Natural killer cell treated with Interleukin-12 subunit alpha and Interleukin-12 subunit beta and Interleukin-15 and Interleukin-18, amount 100 ng/mL, for 72 hours (primary cell): ENCODE data around the gene TBC1D23. TPM values are rescaled to one million over a fixed set of nuclear protein-coding genes. Genes with fewer than 3 reads are reported as not detected.
A peak's percentile ranks its signal among the peaks of the same experiment; 100 is the strongest.
"Not testable (repeated sequence)": the region's sequence is repeated elsewhere in the genome, so short reads cannot be mapped to it uniquely, and the experiment has no call there.

Source experiments
- ATAC-seq, 2 donors: fragments of 150-1000 bp; cut with Tn5 transposase in 1 of 2; sonication (Bioruptor Pico), chemical (Tn5 transposase) in 1 of 2; 2 replicates each; pipeline ENCODE4 v1.10.0; 2021
- DNase-seq: peaks from one replicate; pipeline ENCODE4 v3.0.0; 2022; ENCODE audit warnings: low spot score
- H3K27ac Mint-ChIP-seq, 2 donors: 1 replicate in 1 of 2; 2 replicates in 1 of 2; pipeline ENCODE4 v1.8.0; 2022; ENCODE audit warnings: mixed read lengths in 2 of 2, mild to moderate bottlenecking in 1 of 2, moderate library complexity in 1 of 2
- H3K27me3 Mint-ChIP-seq, 2 donors: 1 replicate in 1 of 2; 2 replicates in 1 of 2; pipeline ENCODE4 v1.8.0; 2022; ENCODE audit warnings: mixed read lengths in 2 of 2
- H3K36me3 Mint-ChIP-seq: one replicate; pipeline ENCODE4 v1.8.0; 2022; ENCODE audit warnings: mixed read lengths
- H3K4me1 Mint-ChIP-seq, 2 donors: 1 replicate in 1 of 2; 2 replicates in 1 of 2; pipeline ENCODE4 v1.8.0; 2022; ENCODE audit warnings: low read depth in 2 of 2, mixed read lengths in 2 of 2, mild to moderate bottlenecking in 1 of 2
- H3K4me3 Mint-ChIP-seq: one replicate; pipeline ENCODE4 v1.8.0; 2022; ENCODE audit warnings: mixed read lengths
- H3K9me3 Mint-ChIP-seq: 2 replicates; pipeline ENCODE4 v1.8.0; 2022; ENCODE audit warnings: mixed read lengths
- total RNA-seq, 2 donors: library from RNA; stranded (reverse); gene quantifications; one replicate each; pipeline ENCODE4 v1.2.3, GENCODE V29; 2022

The TBC1D23 gene
- total RNA-seq, 2 donors from 2014 or later: 21.5 to 31.4 TPM

DNA sequence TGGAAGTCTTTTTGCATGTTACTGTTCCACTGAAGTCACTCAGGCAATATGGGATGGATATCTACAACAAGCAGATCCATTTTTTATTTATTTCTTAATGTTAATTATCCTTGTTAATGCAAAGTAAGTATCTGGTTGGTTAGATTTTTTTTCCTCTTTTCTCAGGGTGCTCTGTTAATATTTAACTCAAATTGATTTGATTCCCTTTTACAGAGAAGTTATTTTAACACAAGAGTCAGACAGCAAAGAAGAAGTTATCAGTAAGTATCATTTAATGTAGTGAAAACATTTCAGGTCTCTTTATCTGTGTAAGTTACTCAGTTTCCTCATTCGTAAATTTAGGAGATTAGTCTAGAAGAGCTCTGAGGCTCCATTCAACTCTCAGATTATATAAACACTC is 34.3 kb downstream of the TBC1D23 start:
- no peak for ATAC-seq
- no peak overlapping the region for H3K27ac Mint-ChIP-seq
- DNase-seq: no peak
- H3K27me3 Mint-ChIP-seq: no peaks in the 10 kb centered on the region
- H3K4me1 Mint-ChIP-seq: no peaks in the 10 kb centered on the region
- H3K9me3 Mint-ChIP-seq: no peaks in the 10 kb centered on the region
- H3K36me3 Mint-ChIP-seq: peaks cover 14% of the 10 kb centered on the region
- no peak overlapping the region for H3K4me3 Mint-ChIP-seq

DNA sequence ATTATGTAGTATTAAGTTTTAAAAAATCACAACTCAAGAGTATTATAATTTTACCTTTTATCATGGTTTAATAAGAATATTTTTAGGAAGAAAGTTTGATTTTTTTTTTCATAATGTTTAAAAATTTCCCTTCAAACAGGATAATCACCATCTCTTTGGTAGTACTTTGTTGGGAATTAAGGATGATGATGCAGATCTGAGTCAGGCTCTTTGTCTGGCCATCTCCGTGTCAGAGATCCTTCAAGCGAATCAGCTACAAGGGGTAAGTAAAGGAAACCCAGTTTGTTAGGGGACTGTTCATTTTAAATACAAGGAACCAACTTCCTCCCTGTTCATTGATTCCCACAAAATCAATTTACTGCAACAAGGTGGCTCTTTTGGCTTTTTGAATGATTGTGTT is 37.0 kb downstream of the TBC1D23 start:
- Mint-ChIP-seq H3K9me3 (no peaks in the 10 kb centered on the region), H3K27me3 (no peaks in the 10 kb centered on the region), H3K4me1 (no peaks in the 10 kb centered on the region), H3K4me3 (no peak overlapping the region), H3K36me3 (peaks cover 21% of the 10 kb centered on the region), H3K27ac (no peak overlapping the region)
- DNase-seq: no peak
- no peak for ATAC-seq

- ATAC-seq (no peak), DNase-seq (no peak)
- peaks cover 21% of the 10 kb centered on the region for H3K36me3 Mint-ChIP-seq
- H3K4me1 Mint-ChIP-seq: no peaks in the 10 kb centered on the region
- no peak overlapping the region for H3K4me3 Mint-ChIP-seq
- H3K27ac Mint-ChIP-seq: no peak overlapping the region
- H3K9me3 Mint-ChIP-seq: no peaks in the 10 kb centered on the region
- H3K27me3 Mint-ChIP-seq: no peaks in the 10 kb centered on the region
These were observed 38.2 kb downstream of the TBC1D23 start for GRCh38 chr3:100299016-100299415.

DNA sequence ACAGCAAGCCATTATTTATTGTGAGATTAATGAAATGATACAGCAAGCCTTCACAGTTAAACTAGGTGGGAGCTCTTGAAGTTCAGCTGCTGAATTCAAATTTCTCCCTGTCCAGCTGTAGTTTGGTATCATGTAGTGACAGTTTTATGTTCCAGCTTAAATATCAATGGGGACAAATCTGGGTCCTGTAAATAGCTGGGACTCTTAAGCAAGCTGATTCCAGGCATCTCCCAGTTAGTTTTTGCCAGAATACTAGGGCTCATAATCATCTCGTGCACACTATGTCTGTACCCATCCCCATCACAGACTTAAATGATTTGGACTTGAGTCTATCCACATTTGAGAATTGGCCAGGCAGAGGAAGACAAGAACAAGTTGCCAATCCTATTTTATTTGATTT is 45.9 kb downstream of the TBC1D23 start:
- ATAC-seq (no peak), DNase-seq (no peak)
- Mint-ChIP-seq H3K4me3 (no peak overlapping the region), H3K27ac (no peak overlapping the region), H3K27me3 (no peaks in the 10 kb centered on the region), H3K4me1 (no peaks in the 10 kb centered on the region), H3K9me3 (no peaks in the 10 kb centered on the region), H3K36me3 (peaks cover 13% of the 10 kb centered on the region)

- H3K27ac Mint-ChIP-seq: no peak overlapping the region
- H3K36me3 Mint-ChIP-seq: peaks cover 13% of the 10 kb centered on the region
These were observed 49.7 kb downstream of the TBC1D23 start for GRCh38 chr3:100310355-100310965.

GRCh38 chr3:100311011-100311410 is 50.2 kb downstream of the TBC1D23 start:
- DNase-seq: no peak
- Mint-ChIP-seq H3K9me3 (no peaks in the 10 kb centered on the region), H3K27ac (no peak overlapping the region), H3K27me3 (no peaks in the 10 kb centered on the region), H3K4me3 (no peak overlapping the region), H3K36me3 (peaks cover 13% of the 10 kb centered on the region), H3K4me1 (no peaks in the 10 kb centered on the region)
- ATAC-seq: no peak

More at GRCh38 chr3:100310355-100310965, 49.7 kb downstream of the TBC1D23 start:
- no peak overlapping the region for H3K4me3 Mint-ChIP-seq
- H3K4me1 Mint-ChIP-seq: no peaks in the 10 kb centered on the region
- DNase-seq (no peak), ATAC-seq (no peak)
- H3K9me3 Mint-ChIP-seq: no peaks in the 10 kb centered on the region
- H3K27me3 Mint-ChIP-seq: no peaks in the 10 kb centered on the region

GRCh38 chr3:100316641-100317069 is 55.9 kb downstream of the TBC1D23 start:
- no peak for DNase-seq
- peaks cover 10 to 15% of the 10 kb centered on the region in 2 donors for H3K4me1 Mint-ChIP-seq
- H3K27me3 Mint-ChIP-seq: no peaks in the 10 kb centered on the region
- no peak overlapping the region for H3K4me3 Mint-ChIP-seq
- no peaks in the 10 kb centered on the region for H3K36me3 Mint-ChIP-seq
- peak; percentile 63 to 76 for ATAC-seq
- H3K9me3 Mint-ChIP-seq: no peaks in the 10 kb centered on the region
- no peak overlapping the region for H3K27ac Mint-ChIP-seq

GRCh38 chr3:100317912-100318311 is 57.1 kb downstream of the TBC1D23 start:
- H3K4me3 Mint-ChIP-seq: peak overlapping the region; percentile 32
- ATAC-seq: peak in 1 of 2 donors; percentile 49
- peaks cover 10 to 15% of the 10 kb centered on the region in 2 donors for H3K4me1 Mint-ChIP-seq
- peak overlapping the region in 1 of 2 donors; percentile 65 for H3K27ac Mint-ChIP-seq
- H3K36me3 Mint-ChIP-seq: no peaks in the 10 kb centered on the region
- no peaks in the 10 kb centered on the region for H3K9me3 Mint-ChIP-seq
- H3K27me3 Mint-ChIP-seq: no peaks in the 10 kb centered on the region
- DNase-seq: no peak

GRCh38 chr3:100319951-100320350 is 59.2 kb downstream of the TBC1D23 start:
- peaks cover 10 to 15% of the 10 kb centered on the region in 2 donors for H3K4me1 Mint-ChIP-seq
- no peak for ATAC-seq
- no peak overlapping the region for H3K27ac Mint-ChIP-seq
- no peak for DNase-seq
- H3K4me3 Mint-ChIP-seq: no peak overlapping the region
- H3K36me3 Mint-ChIP-seq: no peaks in the 10 kb centered on the region
- no peaks in the 10 kb centered on the region for H3K9me3 Mint-ChIP-seq
- H3K27me3 Mint-ChIP-seq: no peaks in the 10 kb centered on the region

DNA sequence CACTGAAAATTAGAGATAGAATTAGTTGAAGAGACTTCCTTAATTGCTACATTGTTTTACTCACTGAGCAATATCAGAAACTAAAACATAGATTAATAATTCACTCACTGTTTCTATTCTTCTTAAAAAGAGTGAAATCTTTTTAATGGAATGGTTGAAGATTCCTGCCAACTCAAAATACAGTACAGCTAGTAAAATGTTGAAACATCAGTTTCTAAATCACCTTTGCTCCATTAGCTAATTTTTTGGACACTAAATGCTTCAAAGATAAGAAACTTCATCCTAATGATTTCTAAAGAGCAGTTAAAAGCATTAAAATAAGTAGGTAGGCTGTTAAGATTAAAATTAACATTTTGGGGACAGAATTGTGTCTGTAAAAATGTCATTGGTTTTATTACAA is 63.3 kb downstream of the TBC1D23 start:
- DNase-seq (no peak), ATAC-seq (no peak)
- Mint-ChIP-seq H3K36me3 (peaks cover 11% of the 10 kb centered on the region), H3K9me3 (no peaks in the 10 kb centered on the region), H3K27ac (no peak overlapping the region), H3K27me3 (no peaks in the 10 kb centered on the region), H3K4me3 (no peak overlapping the region), H3K4me1 (no peaks in the 10 kb centered on the region)

DNA sequence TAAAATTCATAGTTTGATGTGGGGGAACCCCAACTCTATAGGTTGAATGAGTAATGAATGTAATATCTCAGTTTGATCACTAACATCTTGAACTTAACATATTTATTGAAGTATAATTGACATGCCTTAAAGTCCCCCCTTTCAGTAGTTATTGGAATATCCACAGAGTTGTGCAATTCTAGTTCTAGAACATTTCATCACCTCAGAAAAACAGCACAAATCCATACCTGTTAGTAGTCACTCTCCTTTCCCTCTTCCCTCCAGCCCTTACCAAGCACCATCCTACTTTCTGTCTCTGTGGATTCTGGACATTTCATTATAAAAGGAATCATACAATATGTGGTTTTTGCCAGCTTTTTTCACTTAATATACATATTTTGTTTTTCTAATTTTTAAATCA is 65.0 kb downstream of the TBC1D23 start:
- H3K9me3 Mint-ChIP-seq: no peaks in the 10 kb centered on the region
- H3K27ac Mint-ChIP-seq: no peak overlapping the region

DNA sequence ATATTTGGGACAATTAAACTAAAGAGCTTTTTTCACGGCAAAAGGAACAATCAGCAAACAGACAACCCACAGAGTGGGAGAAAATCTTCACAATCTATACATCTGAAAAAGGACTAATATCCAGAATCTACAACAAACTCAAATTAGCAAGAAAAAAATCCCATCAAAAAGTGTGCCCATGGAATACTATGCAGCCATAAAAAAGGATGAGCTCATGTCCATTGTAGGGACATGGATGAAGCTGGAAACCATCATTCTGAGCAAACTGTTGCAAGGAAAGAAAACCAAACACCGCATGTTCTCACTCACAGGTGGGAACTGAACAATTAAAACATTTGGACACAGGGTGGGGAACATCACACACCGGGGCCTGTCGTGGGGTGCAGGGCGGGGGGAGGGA is 66.6 kb downstream of the TBC1D23 start:
- not testable (repeated sequence) for H3K4me1 Mint-ChIP-seq, H3K4me3 Mint-ChIP-seq, H3K27ac Mint-ChIP-seq, ATAC-seq, H3K27me3 Mint-ChIP-seq, DNase-seq, H3K9me3 Mint-ChIP-seq
- peaks cover 11% of the 10 kb centered on the region for H3K36me3 Mint-ChIP-seq

More for the DNA sequence above, 65.0 kb downstream of the TBC1D23 start:
- no peaks in the 10 kb centered on the region for H3K27me3 Mint-ChIP-seq
- H3K36me3 Mint-ChIP-seq: peaks cover 11% of the 10 kb centered on the region
- no peaks in the 10 kb centered on the region for H3K4me1 Mint-ChIP-seq
- ATAC-seq (no peak), DNase-seq (no peak)
- no peak overlapping the region for H3K4me3 Mint-ChIP-seq

DNA sequence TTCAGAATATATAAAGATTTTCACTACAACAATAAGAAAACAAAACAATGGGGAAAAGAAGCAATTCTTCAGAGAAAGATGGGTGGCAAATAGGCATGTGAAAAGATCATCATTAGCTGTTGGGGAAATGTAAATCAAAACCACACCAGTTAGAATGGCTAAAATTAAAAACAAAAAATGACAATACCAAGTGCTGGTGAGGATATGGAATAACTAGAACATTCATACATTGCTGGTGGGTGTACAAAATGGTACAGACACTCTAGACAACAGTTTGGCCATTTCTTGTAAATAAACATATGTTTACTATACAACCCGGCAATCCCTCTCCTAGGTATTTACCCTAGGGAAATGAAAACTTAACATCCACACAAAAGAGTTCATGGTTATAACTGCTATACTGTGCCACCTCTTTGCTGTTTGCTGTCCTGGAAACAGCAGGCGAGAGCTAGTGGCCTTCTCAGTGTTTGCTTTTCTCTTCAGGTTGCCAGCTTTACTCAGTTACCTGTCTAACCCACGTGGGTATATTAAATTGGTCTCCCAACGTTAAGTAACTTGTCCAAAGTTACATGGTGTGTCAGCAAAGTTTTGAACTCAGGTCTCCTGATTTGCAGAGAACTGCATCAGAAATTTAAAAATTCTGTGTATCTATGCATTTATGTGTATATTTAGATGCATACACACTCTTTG is 69.2 kb downstream of the TBC1D23 start:
- peaks cover under 1 to 6% of the 10 kb centered on the region in 2 donors for H3K4me1 Mint-ChIP-seq
- H3K27me3 Mint-ChIP-seq: no peaks in the 10 kb centered on the region
- H3K27ac Mint-ChIP-seq: no peak overlapping the region
- no peak for DNase-seq
- ATAC-seq: no peak
- no peaks in the 10 kb centered on the region for H3K9me3 Mint-ChIP-seq
- H3K36me3 Mint-ChIP-seq: peaks cover 11% of the 10 kb centered on the region
- H3K4me3 Mint-ChIP-seq: no peak overlapping the region

DNA sequence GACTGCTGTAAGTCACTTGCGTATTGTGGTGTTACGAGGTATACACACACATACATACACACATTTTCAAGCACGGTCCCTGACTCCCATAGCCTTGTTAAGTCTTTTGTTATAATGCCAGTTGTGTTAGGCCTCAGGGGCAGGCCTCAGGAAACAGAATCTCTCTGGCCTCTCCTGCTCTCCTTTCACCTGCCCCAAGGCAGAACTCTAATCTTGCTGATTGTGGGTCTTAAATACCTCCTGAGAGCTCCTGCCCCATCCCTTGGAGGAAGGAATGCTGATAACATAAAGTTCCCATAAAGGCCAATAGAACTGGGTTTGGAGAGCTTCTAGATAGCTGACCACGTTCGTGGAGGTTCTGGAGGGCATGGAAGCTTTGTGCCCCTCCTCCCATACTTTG is 69.9 kb downstream of the TBC1D23 start:
- H3K4me3 Mint-ChIP-seq: no peak overlapping the region
- peaks cover 7 to 13% of the 10 kb centered on the region in 2 donors for H3K4me1 Mint-ChIP-seq
- H3K36me3 Mint-ChIP-seq: peaks cover 11% of the 10 kb centered on the region
- no peak overlapping the region for H3K27ac Mint-ChIP-seq
- ATAC-seq: no peak
- no peaks in the 10 kb centered on the region for H3K27me3 Mint-ChIP-seq
- no peaks in the 10 kb centered on the region for H3K9me3 Mint-ChIP-seq
- DNase-seq: no peak
